Retina (tissue), 1 donor: Measurements from ENCODE around the gene PAK3.

Source experiments
- DNase-seq: peaks from one replicate; pipeline ENCODE4 v3.0.0-alpha.2; 2016

PAK3 gene

DNA sequence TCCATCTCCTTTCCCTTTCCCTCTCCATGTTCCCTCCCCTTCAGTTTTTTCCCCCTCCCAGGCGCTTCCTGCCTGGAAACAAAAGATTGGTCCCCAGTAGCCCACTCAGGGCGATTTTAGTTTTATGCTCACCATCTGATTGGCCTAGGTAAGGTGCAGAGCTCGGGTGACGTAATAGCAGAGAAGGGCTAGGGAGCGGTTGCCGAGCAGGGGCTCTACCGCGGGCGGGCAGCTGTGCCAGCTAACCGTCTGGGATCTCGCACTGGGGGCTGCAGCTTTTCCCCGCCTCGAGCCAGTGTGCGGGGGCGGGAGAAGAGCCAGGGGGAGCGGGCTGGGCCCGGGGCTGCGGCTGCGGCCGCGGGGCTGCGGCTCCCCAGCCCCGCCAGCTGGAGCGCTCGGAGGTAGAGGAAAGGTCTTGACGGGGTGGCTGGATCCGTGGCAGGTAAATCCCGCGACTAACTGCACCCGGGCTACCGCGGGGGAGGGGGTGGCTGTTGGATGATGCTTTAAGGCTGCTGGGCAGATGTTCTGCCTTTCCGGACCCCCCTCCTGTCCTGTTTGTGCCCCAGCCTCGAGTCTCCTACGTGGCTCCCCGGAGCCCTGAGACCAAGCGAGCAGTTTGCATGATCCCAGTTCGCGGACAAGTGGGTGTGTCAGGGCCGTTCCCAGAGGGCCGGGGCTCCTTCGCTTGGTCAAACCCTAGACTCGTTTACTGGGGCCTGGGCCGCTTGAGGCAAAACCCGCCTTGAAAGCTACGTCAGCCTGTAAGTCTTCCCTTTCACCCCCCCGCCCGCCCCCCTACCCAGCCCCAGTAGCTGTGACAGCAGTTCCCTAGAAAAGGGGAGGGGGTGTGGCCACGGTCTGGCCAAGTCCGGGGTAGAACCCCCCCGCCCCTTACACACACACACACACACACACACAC, at the start of gene PAK3:
Gene PAK3, plus strand, starts transcription at position 218 of the 922 bp plus-strand sequence. CDS start 26,913 bp downstream, outside the sequence.
- DNase-seq = peak; percentile 78

DNA sequence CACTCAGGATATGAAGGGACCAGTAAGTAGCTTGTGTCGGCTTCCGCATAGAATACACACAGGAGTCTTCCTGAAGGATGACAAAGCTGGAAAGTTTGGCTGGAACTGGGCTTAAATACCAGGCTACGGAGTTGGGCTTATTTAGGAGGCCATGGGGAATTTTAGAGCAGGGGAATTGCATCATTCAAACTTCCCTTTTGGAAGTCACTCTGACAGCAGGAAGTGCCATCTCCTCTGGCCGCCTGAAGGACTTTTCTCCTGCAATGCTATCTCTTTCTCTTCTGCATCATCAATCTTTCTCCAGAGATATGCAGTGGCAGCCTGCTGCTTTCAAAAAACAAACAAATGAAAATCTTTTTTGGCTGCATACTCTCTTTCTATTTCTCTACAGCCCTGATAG, 48.4 kb upstream of the PAK3 start:
- no peak for DNase-seq

GRCh38 chrX:111052478-111052877, 43.5 kb upstream of the PAK3 start:
- no peak for DNase-seq

- no peak for DNase-seq
Observed at GRCh38 chrX:111071542-111072277, 24.3 kb upstream of the PAK3 start.

DNA sequence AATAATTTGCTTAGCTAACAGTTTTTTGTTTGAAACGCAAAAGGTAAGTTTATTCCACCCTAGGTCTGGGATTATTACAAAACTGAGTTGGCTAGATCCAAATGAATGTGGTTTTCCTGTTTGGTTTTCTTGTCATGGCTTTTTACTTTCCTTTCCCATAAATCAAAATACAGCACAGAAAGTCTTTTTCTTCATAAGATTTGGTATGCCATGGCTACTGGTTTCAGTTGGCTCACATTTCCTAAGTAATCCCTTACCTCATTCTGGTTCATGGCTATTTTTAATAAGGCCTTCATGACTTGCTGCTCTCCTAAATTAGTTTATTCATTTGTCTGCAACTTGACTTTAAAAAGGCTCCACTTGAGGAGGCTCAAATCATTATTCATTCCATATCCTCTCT, 12.9 kb upstream of the PAK3 start:
- no peak for DNase-seq

- DNase-seq = peak; percentile 61
Observed at GRCh38 chrX:111086591-111087006, 9.4 kb upstream of the PAK3 start.

GRCh38 chrX:111088628-111089027, 7.4 kb upstream of the PAK3 start:
- no peak for DNase-seq

- DNase-seq = no peak
Observed at GRCh38 chrX:111090458-111090857, 5.5 kb upstream of the PAK3 start.

DNA sequence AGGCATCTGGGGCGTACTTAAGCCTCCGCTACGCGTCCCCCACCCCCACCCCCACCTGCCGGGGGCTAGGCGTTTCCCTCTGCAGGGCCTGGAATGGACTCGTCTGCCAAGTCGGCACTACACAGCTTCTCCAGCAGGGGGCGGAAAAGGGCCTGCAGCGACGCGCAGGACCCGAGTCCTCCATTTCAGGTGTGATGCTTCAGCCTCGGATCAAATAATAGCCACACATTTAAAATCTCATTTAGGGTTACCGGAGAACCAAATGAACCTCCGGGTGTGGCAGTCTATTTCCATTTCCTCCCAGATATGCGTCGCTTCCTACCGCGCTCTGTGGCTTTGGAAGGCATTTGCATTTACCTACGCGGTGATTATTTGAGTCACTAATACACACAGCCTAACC, 2.9 kb downstream of the PAK3 start:
- peak; percentile 60 for DNase-seq

DNA sequence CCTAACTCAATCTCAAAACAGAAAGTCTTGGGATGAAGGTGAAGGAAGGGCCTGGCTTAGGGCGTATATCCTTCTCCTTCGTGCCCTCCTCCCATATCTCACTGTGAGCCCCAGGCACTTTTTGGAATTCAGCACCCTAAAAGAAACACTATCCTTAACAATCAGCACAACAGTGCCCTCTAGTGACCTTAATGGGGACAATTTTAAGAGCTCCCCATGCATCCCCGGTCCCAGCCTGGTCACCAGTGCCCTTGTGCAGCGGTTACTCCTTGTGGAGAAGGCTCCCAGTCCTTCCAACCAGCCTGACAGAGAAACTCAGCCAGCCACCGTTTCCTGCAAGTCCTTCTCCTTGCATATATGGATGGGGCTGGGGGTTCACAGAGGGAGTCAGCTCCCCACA, 4.2 kb downstream of the PAK3 start:
- DNase-seq = peak; percentile 52

GRCh38 chrX:111101580-111101979, 5.6 kb downstream of the PAK3 start:
- DNase-seq = no peak

DNA sequence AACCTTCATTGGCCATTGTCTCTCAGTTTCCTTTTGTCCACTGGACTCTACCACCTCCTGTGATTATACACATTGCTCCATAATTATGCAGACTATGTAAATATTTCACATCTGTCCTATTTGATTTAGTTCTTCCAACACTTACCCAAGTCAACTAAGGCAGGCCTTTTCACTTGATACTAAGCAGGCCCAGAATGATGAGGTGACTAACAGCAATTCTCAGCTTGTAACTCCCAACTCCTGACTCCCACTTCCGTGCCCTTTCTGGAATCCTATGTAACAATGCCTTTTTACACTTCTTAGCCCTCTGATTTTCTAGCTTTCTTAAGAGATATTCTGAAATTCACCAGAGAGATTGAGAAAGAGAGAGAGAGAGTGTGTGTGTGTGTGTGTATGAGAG, 6.6 kb downstream of the PAK3 start:
- DNase-seq = no peak

GRCh38 chrX:111103246-111103645, 7.3 kb downstream of the PAK3 start:
- DNase-seq = no peak

DNA sequence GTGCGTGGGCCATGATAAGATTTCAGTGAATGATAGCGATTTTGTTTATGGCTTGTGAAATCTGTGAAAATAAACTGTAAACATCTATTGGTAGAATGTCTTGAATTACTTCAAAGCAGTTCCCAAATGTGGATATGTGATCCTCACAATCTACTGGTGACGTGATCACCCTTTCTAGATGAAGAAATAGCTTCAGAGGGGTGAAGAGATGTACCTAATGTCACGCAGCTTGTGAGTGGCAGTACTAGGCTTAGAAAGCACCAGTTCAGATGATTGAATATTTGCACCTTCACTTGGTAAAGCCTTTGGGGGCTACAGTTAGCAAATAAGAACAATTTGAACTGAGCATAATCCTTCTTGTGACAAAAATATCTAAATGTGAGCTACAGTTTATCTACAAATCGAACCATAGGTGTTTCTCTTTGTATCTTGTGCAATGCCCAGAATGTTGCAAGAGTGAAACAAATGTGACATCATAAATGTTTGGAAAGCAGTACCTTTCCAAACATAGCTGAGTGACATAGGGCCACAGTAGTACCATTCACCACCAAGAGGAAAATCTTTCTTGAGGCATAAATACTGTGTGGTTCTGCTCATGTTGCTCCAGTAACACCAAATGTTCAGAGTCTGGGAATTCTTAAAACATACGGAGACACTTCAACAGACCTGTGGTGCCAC, 14.2 kb downstream of the PAK3 start:
- no peak for DNase-seq

GRCh38 chrX:111114806-111115205, 18.8 kb downstream of the PAK3 start:
- DNase-seq = no peak

DNA sequence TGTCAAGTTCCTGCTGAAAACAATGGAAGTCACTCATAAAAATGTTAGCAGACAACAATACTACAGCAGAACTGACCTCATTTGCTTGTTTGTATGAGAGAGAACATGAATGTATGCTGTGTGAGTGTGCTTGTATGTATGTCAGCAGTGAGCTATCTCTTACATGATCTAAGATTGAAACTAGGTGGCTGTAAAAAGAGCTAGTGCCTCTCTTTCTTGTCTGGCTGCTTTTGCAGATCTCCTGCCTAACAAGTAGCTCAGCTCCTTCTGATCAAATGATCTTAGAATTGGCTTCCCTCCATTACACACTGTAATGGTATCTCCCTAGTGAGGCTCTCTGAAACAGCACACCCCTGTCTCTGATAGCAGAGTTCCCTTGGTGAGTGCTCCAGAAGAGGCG, 20.7 kb downstream of the PAK3 start:
- DNase-seq = no peak

GRCh38 chrX:111119341-111119740, 23.4 kb downstream of the PAK3 start:
- DNase-seq = no peak

GRCh38 chrX:111123125-111123524, 27.1 kb downstream of the PAK3 start:
- no peak for DNase-seq

DNA sequence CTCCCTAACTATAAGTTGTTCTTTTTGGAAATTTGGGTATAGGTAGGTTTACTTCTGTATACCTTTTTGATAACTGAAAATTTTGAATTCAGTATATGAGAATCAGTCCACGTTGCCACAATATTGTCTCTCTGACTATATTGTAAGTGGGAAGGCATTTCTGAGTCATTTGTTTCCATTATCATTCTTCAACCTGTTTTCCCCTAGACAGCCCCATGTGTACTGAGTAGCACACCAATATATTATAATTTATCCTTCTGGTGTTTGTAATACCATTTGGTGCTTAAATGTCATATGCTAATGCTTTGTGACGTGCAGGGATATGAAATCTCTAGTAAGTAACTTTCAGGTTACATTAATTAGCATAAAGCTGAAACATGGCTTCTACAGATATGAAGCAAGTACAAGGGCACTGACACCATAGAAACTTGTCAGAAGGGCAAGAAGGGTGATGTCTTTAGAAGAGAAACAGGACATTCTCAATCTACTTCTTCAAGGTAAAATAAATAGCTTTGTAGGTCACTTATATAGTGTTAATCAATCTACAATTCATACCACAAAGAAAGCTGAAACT, 27.7 kb downstream of the PAK3 start:
- DNase-seq = no peak

GRCh38 chrX:111124418-111124817, 28.4 kb downstream of the PAK3 start:
- no peak for DNase-seq

- no peak for DNase-seq
Observed at GRCh38 chrX:111127038-111127437, 31.0 kb downstream of the PAK3 start.

DNA sequence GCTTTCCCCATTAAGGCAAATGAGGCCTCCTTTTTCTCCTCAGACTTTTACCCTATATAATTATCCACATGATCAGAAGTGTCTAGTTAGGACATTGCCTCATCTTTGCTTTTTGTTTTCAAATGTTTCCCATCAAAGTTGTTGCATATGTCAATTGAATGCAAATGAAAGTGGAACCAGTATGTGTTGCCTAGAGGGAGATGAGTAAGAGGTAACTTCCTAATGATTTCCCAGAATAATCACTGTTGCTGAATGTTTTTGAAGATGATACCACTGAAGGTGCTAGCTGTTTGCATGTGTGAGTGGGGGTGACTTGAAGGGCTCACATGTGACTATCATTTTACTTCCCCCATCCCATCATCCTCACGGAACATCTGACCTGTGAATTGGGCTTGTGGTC, 33.9 kb downstream of the PAK3 start:
- no peak for DNase-seq

GRCh38 chrX:111131572-111131971, 35.6 kb downstream of the PAK3 start:
- DNase-seq = no peak
